A673 (cell line): ENCODE data around the gene CARF. TPM values are rescaled to one million over a fixed set of nuclear protein-coding genes. Genes with fewer than 3 reads are reported as not detected.

Experiments
- BruUV-seq: library from RNA; stranded (reverse); fragments of 400-500 nt; replicated peaks from 2 replicates; lab custom pipeline; 2021; lab: Mats Ljungman, UMichigan
- CTCF ChIA-PET: fragments of 300-600 bp; sonication (Branson Sonifier 250); formaldehyde crosslinking; loops from one replicate; lab custom pipeline; 2022; ENCODE audit warnings: antibody characterized with exemption; lab: Charles Lee
- POLR2A ChIA-PET: fragments of 300-600 bp; sonication (Branson Sonifier 250); formaldehyde crosslinking; loops from one replicate; lab custom pipeline; 2022; ENCODE audit warnings: antibody characterized with exemption; ENCODE audit not compliant: low non-redundant PET; lab: Charles Lee
- DNase-seq: peaks from one replicate; pipeline ENCODE4 v3.0.0-alpha.2; 2015; ENCODE audit warnings: low spot score
- H3K27ac ChIP-seq: fragments of 200-600 bp; sonication (generic); 2 replicates; pipeline ENCODE4 v1.5.1; 2016; ENCODE audit warnings: mixed run types, low read depth, mild to moderate bottlenecking, mixed read lengths, antibody characterized with exemption, low read length; ENCODE audit not compliant: poor library complexity, severe bottlenecking
- H3K27me3 ChIP-seq: fragments of 200-600 bp; sonication (generic); replicated peaks from 2 replicates; pipeline ENCODE4 v1.6.1; 2017; ENCODE audit warnings: mixed run types, low read depth, mild to moderate bottlenecking, mixed read lengths, antibody characterized with exemption, low read length; ENCODE audit not compliant: insufficient read depth, poor library complexity
- H3K36me3 ChIP-seq: fragments of 200-600 bp; sonication (generic); 2 replicates; pipeline ENCODE4 v1.6.1; 2016; ENCODE audit warnings: mixed run types, mild to moderate bottlenecking, mixed read lengths, antibody characterized with exemption, low read length; ENCODE audit not compliant: insufficient read depth, poor library complexity, severe bottlenecking
- H3K4me1 ChIP-seq: fragments of 200-600 bp; sonication (generic); 2 replicates; pipeline ENCODE4 v1.6.1; 2017; ENCODE audit warnings: mixed run types, mild to moderate bottlenecking, mixed read lengths, antibody characterized with exemption, low read length; ENCODE audit not compliant: insufficient read depth, poor library complexity, severe bottlenecking
- H3K4me3 ChIP-seq: fragments of 200-600 bp; sonication (generic); 2 replicates; pipeline ENCODE4 v1.5.1; 2016; ENCODE audit warnings: low read depth, mixed run types, mild to moderate bottlenecking, mixed read lengths, low read length; ENCODE audit not compliant: poor library complexity, severe bottlenecking
- H3K9me3 ChIP-seq: fragments of 200-600 bp; sonication (generic); 2 replicates; pipeline ENCODE4 v1.6.1; 2016; ENCODE audit warnings: mixed run types, low read depth, mild to moderate bottlenecking, mixed read lengths, antibody characterized with exemption, low read length; ENCODE audit not compliant: poor library complexity, severe bottlenecking
- CTCF ChIP-seq: fragments of 300-800, 200-600 bp; sonication (generic); conservative IDR thresholded peaks from 2 replicates; pipeline ENCODE4 v1.5.1; 2017; ENCODE audit warnings: low read depth, mild to moderate bottlenecking, antibody characterized with exemption, low read length, moderate library complexity, mixed read lengths
- EZH2 ChIP-seq: fragments of 200-600 bp; sonication (generic); IDR thresholded peaks from 2 replicates; pipeline ENCODE4 v1.6.1; 2017; ENCODE audit warnings: borderline replicate concordance, low read depth, mild to moderate bottlenecking, mixed read lengths, antibody characterized with exemption, low read length; ENCODE audit not compliant: poor library complexity, severe bottlenecking
- intact Hi-C: fragments of 100-400 bp; cut with micrococcal nuclease; formaldehyde crosslinking; loops from one replicate; pipeline ENCODE4 v1.10.0; 2022; ENCODE audit not compliant: unreplicated experiment
- total RNA-seq: library from RNA; stranded (reverse); gene quantifications from 2 replicates; pipeline ENCODE4 v1.2.3, GENCODE V29; 2021

CARF gene
- total RNA-seq, 1 experiment from 2014 or later: 5.1 TPM

GRCh38 chr2:203016716-203017115, 104.6 kb downstream of the CARF start:
- H3K4me3 ChIP-seq: peak overlapping the region; percentile 75
- H3K9me3 ChIP-seq: no peaks in the 10 kb centered on the region
- TF ChIP-seq EZH2: no peak
- TF ChIP-seq CTCF: no peak
- no peaks in the 10 kb centered on the region for H3K27me3 ChIP-seq
- H3K27ac ChIP-seq: peak overlapping the region; percentile 20
- intact Hi-C loops: no loop called here
- ChIA-PET CTCF (no interaction called here), POLR2A (no interaction called here)
- H3K36me3 ChIP-seq: no peaks in the 10 kb centered on the region
- H3K4me1 ChIP-seq: peaks cover 26% of the 10 kb centered on the region
- BruUV-seq: no TSS peak
- DNase-seq: no peak

GRCh38 chr2:203018181-203018580, 106.1 kb downstream of the CARF start:
- TF ChIP-seq EZH2 (no peak), CTCF (no peak)
- POLR2A ChIA-PET: no interaction called here
- intact Hi-C loops: no loop called here
- no peak for DNase-seq
- H3K4me3 ChIP-seq: peak overlapping the region; percentile 75
- no peaks in the 10 kb centered on the region for H3K36me3 ChIP-seq
- BruUV-seq: no TSS peak
- H3K9me3 ChIP-seq: no peaks in the 10 kb centered on the region
- CTCF ChIA-PET: no interaction called here
- no peaks in the 10 kb centered on the region for H3K27me3 ChIP-seq
- no peak overlapping the region for H3K27ac ChIP-seq
- peaks cover 31% of the 10 kb centered on the region for H3K4me1 ChIP-seq

DNA sequence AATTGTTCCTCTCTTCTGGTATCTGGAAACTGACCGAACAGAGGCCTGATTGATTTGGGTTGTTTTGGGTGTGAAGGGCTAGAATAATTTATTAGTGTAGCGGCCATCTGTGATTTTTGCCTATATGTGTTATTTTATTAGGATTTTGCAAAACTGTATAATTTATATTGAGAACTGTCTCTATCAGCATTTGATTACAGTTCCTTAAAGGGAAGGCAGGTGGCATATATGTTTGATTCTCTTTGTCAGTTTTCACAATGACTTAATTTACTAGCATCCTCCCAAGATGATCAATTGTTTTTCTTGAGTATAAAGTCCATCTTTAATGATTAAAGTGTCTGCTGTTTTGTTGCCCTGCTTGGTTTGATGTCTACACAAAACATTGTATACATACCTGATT, 107.1 kb downstream of the CARF start:
- peaks cover 31% of the 10 kb centered on the region for H3K4me1 ChIP-seq
- no TSS peak for BruUV-seq
- H3K9me3 ChIP-seq: no peaks in the 10 kb centered on the region
- H3K4me3 ChIP-seq: peak overlapping the region; percentile 75
- intact Hi-C loops: no loop called here
- TF ChIP-seq EZH2: no peak
- no peak for TF ChIP-seq CTCF
- CTCF ChIA-PET: no interaction called here
- DNase-seq: no peak
- POLR2A ChIA-PET: no interaction called here
- no peaks in the 10 kb centered on the region for H3K36me3 ChIP-seq
- H3K27ac ChIP-seq: no peak overlapping the region
- H3K27me3 ChIP-seq: no peaks in the 10 kb centered on the region
